ENCODE measurements around the gene SPAG16.

Gene SPAG16

DNA sequence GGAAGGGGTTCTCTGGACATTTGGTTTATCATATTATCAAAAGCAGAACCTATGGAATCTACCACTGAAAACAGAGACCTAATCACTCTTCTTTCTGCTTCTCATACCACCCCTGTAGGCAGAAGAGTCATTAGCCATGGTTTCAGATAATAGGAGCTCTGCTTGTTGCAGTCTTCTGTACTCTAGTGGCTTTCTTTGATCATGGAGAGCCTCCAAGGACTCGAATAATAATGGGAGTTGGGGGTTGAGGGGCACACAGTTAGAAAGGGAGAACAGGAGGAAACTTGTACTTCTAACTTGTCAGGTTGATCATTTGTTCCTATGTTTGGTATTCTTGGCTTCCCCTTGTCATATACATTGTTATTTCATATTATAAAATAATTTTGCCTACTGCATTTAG, 1074.2 kb downstream of the SPAG16 start:
- Histone ChIP-seq H3K36me3 (ENCODE audit: control insufficient read depth, insufficient read depth, low read length, severe bottlenecking) (no peaks in the 10 kb centered on the region), H3K4me3 (ENCODE audit: low read length) (no peak overlapping the region), H3K9me3 (ENCODE audit: control insufficient read depth, low read length) (peaks cover 14% of the 10 kb centered on the region), H3K4me1 (ENCODE audit: control insufficient read depth, insufficient read depth, low read length) (no peaks in the 10 kb centered on the region), H3K27me3 (replicated peaks; ENCODE audit: control insufficient read depth, insufficient read depth, low read length) (no peaks in the 10 kb centered on the region), H3K9ac (ENCODE audit: low read length) (no peak overlapping the region)
- DNase-seq (ENCODE audit: low read depth), result no peak

DNA sequence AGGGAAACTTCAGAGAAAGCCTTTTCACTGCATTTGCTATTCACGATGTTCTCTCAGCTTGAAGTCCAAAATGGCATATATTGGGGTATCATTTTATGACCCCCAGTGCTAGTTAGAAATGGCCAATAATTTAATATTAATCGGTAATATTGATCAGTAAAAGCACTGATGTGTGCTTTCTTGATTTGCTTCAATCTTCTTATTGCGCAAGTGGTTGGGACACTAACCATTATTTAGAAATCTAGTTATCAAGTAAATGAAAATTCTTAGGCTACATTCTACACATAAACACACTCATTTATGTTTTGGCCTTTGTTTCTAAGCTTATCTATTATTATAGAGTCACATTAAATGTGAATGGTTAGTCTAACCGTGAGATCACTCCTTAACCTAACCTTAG, 1076.9 kb downstream of the SPAG16 start:
- H3K27me3 ChIP-seq (replicated peaks; ENCODE audit: control insufficient read depth, insufficient read depth, low read length), result no peaks in the 10 kb centered on the region
- peaks cover 14% of the 10 kb centered on the region for H3K9me3 ChIP-seq (ENCODE audit: control insufficient read depth, low read length)
- no peaks in the 10 kb centered on the region for H3K36me3 ChIP-seq (ENCODE audit: control insufficient read depth, insufficient read depth, low read length, severe bottlenecking)
- H3K9ac ChIP-seq (ENCODE audit: low read length), result no peak overlapping the region
- no peaks in the 10 kb centered on the region for H3K4me1 ChIP-seq (ENCODE audit: control insufficient read depth, insufficient read depth, low read length)
- no peak for DNase-seq (ENCODE audit: low read depth)
- no peak overlapping the region for H3K4me3 ChIP-seq (ENCODE audit: low read length)

- H3K27me3 ChIP-seq (replicated peaks; ENCODE audit: control insufficient read depth, insufficient read depth, low read length), result no peaks in the 10 kb centered on the region
- no peak overlapping the region for H3K4me3 ChIP-seq (ENCODE audit: low read length)
- no peaks in the 10 kb centered on the region for H3K4me1 ChIP-seq (ENCODE audit: control insufficient read depth, insufficient read depth, low read length)
- H3K9ac ChIP-seq (ENCODE audit: low read length), result no peak overlapping the region
- H3K36me3 ChIP-seq (ENCODE audit: control insufficient read depth, insufficient read depth, low read length, severe bottlenecking), result no peaks in the 10 kb centered on the region
- DNase-seq (ENCODE audit: low read depth), result no peak
- no peaks in the 10 kb centered on the region for H3K9me3 ChIP-seq (ENCODE audit: control insufficient read depth, low read length)
Measured at GRCh38 chr2:214365549-214365948, 1081.3 kb downstream of the SPAG16 start.

DNA sequence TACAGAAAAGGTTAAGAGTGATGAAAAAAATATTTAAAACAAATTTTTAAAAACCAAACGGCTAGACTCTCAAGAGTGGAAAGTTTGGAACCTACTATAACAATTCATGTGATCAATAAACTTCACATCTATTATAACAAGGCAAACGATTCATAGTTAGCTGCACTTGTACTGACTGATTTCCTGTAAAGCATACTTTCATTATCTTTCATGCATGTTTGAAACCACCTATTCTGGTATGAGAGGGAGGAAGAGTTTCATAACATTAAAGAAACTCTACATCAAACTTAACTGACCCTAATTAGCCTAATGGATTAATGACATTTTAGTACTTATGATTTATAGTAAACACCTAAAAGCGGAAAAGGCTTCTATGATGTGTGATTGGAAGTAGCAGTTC, 1082.9 kb downstream of the SPAG16 start:
- Histone ChIP-seq H3K27me3 (replicated peaks; ENCODE audit: control insufficient read depth, insufficient read depth, low read length) (no peaks in the 10 kb centered on the region), H3K4me3 (ENCODE audit: low read length) (no peak overlapping the region), H3K4me1 (ENCODE audit: control insufficient read depth, insufficient read depth, low read length) (no peaks in the 10 kb centered on the region), H3K36me3 (ENCODE audit: control insufficient read depth, insufficient read depth, low read length, severe bottlenecking) (no peaks in the 10 kb centered on the region), H3K9ac (ENCODE audit: low read length) (no peak overlapping the region), H3K9me3 (ENCODE audit: control insufficient read depth, low read length) (no peaks in the 10 kb centered on the region)
- DNase-seq (ENCODE audit: low read depth), result no peak

DNA sequence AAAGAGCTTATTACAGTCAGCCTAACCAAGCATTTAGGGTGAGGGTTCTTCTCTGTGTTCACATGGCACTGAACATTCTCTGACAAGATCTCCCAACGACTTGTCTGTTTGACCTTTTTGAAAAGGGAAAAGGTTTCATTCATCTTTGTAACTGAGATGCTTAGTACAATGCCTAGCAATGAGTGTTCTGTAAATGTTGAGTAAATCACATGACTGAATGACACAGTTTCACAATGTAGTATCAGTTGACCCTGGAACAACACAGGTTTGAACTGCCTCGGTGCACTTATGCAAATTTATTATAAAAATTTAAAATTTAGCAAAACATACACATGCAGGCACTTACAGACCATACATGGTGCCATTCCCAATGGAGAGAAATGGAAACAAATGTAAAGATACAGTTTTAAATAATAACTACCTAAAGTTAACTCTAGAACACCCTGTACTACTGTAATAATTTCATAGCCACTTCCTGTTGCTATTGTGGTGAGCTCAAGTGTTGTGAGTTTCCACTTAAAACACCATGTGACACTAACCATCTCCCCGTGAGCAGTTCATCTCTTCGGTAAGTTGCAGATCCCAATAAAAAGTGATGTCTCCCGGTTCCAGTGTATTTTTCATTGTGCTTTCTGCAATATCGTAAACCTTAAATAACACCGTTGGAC, 1092.5 kb downstream of the SPAG16 start:
- Histone ChIP-seq H3K9ac (ENCODE audit: low read length) (no peak overlapping the region), H3K36me3 (ENCODE audit: control insufficient read depth, insufficient read depth, low read length, severe bottlenecking) (no peaks in the 10 kb centered on the region), H3K27me3 (replicated peaks; ENCODE audit: control insufficient read depth, insufficient read depth, low read length) (no peaks in the 10 kb centered on the region), H3K4me1 (ENCODE audit: control insufficient read depth, insufficient read depth, low read length) (no peaks in the 10 kb centered on the region), H3K9me3 (ENCODE audit: control insufficient read depth, low read length) (no peaks in the 10 kb centered on the region), H3K4me3 (ENCODE audit: low read length) (no peak overlapping the region)
- DNase-seq (ENCODE audit: low read depth), result no peak

DNA sequence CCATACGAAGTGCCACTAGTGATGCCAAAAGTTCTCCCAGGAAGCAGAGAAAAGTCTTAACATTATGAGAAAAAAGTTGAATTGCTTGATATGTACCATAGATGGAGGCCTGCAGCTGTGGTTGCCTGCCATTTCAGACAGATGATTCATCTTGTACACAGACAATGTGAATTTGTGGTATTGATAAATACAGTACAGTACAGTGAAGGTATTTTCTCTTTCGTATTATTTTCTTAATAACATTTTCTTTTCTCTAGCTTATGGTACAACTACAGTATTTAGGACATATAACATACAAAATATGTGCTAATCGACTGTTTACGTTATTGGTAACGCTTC, 1093.0 kb downstream of the SPAG16 start:
- Histone ChIP-seq H3K27me3 (replicated peaks; ENCODE audit: control insufficient read depth, insufficient read depth, low read length) (no peaks in the 10 kb centered on the region), H3K4me3 (ENCODE audit: low read length) (no peak overlapping the region), H3K9me3 (ENCODE audit: control insufficient read depth, low read length) (no peaks in the 10 kb centered on the region), H3K36me3 (ENCODE audit: control insufficient read depth, insufficient read depth, low read length, severe bottlenecking) (no peaks in the 10 kb centered on the region), H3K9ac (ENCODE audit: low read length) (no peak overlapping the region), H3K4me1 (ENCODE audit: control insufficient read depth, insufficient read depth, low read length) (no peaks in the 10 kb centered on the region)
- peak; percentile 22 for DNase-seq (ENCODE audit: low read depth)

GRCh38 chr2:214378455-214379103, 1094.3 kb downstream of the SPAG16 start:
- DNase-seq (ENCODE audit: low read depth), result no peak
- Histone ChIP-seq H3K9me3 (ENCODE audit: control insufficient read depth, low read length) (no peaks in the 10 kb centered on the region), H3K9ac (ENCODE audit: low read length) (no peak overlapping the region), H3K27me3 (replicated peaks; ENCODE audit: control insufficient read depth, insufficient read depth, low read length) (no peaks in the 10 kb centered on the region), H3K36me3 (ENCODE audit: control insufficient read depth, insufficient read depth, low read length, severe bottlenecking) (no peaks in the 10 kb centered on the region), H3K4me3 (ENCODE audit: low read length) (no peak overlapping the region), H3K4me1 (ENCODE audit: control insufficient read depth, insufficient read depth, low read length) (no peaks in the 10 kb centered on the region)

- Histone ChIP-seq H3K9ac (ENCODE audit: low read length) (no peak overlapping the region), H3K36me3 (ENCODE audit: control insufficient read depth, insufficient read depth, low read length, severe bottlenecking) (no peaks in the 10 kb centered on the region), H3K9me3 (ENCODE audit: control insufficient read depth, low read length) (no peaks in the 10 kb centered on the region), H3K4me3 (ENCODE audit: low read length) (no peak overlapping the region), H3K27me3 (replicated peaks; ENCODE audit: control insufficient read depth, insufficient read depth, low read length) (no peaks in the 10 kb centered on the region), H3K4me1 (ENCODE audit: control insufficient read depth, insufficient read depth, low read length) (no peaks in the 10 kb centered on the region)
- DNase-seq (ENCODE audit: low read depth), result peak; percentile 36
Measured at GRCh38 chr2:214379227-214379626, 1095.0 kb downstream of the SPAG16 start.

DNA sequence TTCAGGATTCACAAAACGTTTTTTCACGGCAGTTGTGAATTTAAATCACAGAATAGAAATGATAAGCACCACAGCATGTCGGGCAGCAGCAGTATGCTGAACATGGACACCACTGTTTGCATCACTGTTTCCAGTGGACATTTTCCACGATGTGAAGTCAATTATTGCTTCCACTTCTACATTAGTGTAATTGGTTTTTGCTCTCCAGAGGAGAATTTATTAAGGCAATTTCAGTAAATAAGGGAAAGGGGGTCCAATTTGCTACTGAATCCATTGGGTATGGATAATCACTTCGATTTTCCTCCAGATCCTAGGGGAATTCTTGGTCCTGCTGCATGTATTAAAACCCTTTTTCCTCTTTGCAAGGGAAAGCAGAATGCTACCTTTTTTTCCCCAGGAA, 1096.4 kb downstream of the SPAG16 start:
- Histone ChIP-seq H3K9me3 (ENCODE audit: control insufficient read depth, low read length) (no peaks in the 10 kb centered on the region), H3K36me3 (ENCODE audit: control insufficient read depth, insufficient read depth, low read length, severe bottlenecking) (no peaks in the 10 kb centered on the region), H3K4me1 (ENCODE audit: control insufficient read depth, insufficient read depth, low read length) (no peaks in the 10 kb centered on the region), H3K27me3 (replicated peaks; ENCODE audit: control insufficient read depth, insufficient read depth, low read length) (no peaks in the 10 kb centered on the region), H3K9ac (ENCODE audit: low read length) (no peak overlapping the region), H3K4me3 (ENCODE audit: low read length) (no peak overlapping the region)
- DNase-seq (ENCODE audit: low read depth), result no peak

DNA sequence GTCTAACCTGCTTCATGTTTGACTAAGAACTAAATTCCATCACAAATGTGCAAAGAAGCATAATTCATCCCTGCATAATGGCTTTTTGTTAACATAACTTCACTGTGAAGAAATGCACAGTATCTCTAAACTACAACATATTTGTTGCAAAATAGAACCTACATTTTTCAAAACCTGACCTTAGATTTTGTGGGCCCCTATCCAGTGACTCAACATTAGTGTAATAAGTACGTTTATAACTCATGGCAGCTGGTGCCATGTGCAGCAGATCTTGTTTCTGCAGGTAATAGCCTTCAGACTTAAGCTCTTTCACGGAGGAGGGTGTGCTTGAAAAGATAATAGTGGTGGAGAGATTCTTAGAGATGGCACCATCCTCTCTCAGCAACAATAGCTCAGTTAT, 1098.0 kb downstream of the SPAG16 start:
- no peak for DNase-seq (ENCODE audit: low read depth)
- H3K36me3 ChIP-seq (ENCODE audit: control insufficient read depth, insufficient read depth, low read length, severe bottlenecking), result no peaks in the 10 kb centered on the region
- no peak overlapping the region for H3K4me3 ChIP-seq (ENCODE audit: low read length)
- H3K27me3 ChIP-seq (replicated peaks; ENCODE audit: control insufficient read depth, insufficient read depth, low read length), result no peaks in the 10 kb centered on the region
- H3K9me3 ChIP-seq (ENCODE audit: control insufficient read depth, low read length), result no peaks in the 10 kb centered on the region
- no peak overlapping the region for H3K9ac ChIP-seq (ENCODE audit: low read length)
- no peaks in the 10 kb centered on the region for H3K4me1 ChIP-seq (ENCODE audit: control insufficient read depth, insufficient read depth, low read length)

DNA sequence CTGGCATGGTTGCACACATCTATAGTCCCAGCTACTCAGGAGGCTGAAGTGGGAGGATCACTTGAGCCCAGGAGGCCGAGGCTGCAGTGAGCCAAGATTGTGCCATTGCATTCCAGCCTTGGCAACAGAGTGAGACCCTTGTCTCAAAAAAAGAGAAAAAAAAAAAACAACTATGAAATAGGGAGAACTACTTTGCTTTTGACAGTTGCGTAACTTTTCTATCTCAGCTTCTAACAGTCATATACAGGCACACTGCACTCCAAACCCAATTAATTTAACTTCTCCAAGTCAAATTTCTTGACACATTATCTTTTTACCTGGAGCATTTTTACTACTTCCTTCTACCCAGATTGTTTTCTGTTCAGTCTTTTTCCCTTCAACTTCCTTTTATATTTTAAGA, 1102.5 kb downstream of the SPAG16 start:
- H3K4me3 ChIP-seq (ENCODE audit: low read length), result no peak overlapping the region
- no peak for DNase-seq (ENCODE audit: low read depth)
- H3K4me1 ChIP-seq (ENCODE audit: control insufficient read depth, insufficient read depth, low read length), result no peaks in the 10 kb centered on the region
- H3K27me3 ChIP-seq (replicated peaks; ENCODE audit: control insufficient read depth, insufficient read depth, low read length), result no peaks in the 10 kb centered on the region
- H3K36me3 ChIP-seq (ENCODE audit: control insufficient read depth, insufficient read depth, low read length, severe bottlenecking), result no peaks in the 10 kb centered on the region
- H3K9me3 ChIP-seq (ENCODE audit: control insufficient read depth, low read length), result no peaks in the 10 kb centered on the region
- H3K9ac ChIP-seq (ENCODE audit: low read length), result no peak overlapping the region

DNA sequence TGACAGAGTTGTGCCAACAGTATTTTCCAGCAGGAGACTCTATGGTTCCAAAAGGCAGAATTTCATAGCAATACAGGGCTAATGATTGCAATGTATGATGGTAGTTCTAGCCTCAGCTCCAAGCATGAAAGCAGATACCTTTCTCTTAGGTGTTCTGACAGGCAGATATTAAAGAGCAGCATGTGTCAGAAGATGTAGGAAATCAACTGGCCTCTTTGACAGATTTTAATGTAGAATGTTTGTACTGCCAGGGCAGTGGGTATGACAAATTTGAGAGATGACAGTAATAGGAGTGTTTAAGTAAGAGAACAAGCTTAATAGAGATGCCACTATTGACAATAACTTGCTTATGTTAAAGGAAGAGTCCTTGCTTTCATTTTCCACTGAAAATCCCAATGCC, 1105.1 kb downstream of the SPAG16 start:
- no peaks in the 10 kb centered on the region for H3K27me3 ChIP-seq (replicated peaks; ENCODE audit: control insufficient read depth, insufficient read depth, low read length)
- no peaks in the 10 kb centered on the region for H3K9me3 ChIP-seq (ENCODE audit: control insufficient read depth, low read length)
- H3K4me3 ChIP-seq (ENCODE audit: low read length), result no peak overlapping the region
- no peak overlapping the region for H3K9ac ChIP-seq (ENCODE audit: low read length)
- H3K36me3 ChIP-seq (ENCODE audit: control insufficient read depth, insufficient read depth, low read length, severe bottlenecking), result no peaks in the 10 kb centered on the region
- DNase-seq (ENCODE audit: low read depth), result no peak
- H3K4me1 ChIP-seq (ENCODE audit: control insufficient read depth, insufficient read depth, low read length), result no peaks in the 10 kb centered on the region

Measured in adipocyte (in vitro differentiated cells).